B cell (primary cell): Measurements from ENCODE around the gene C19orf47. TPM values are rescaled to one million over a fixed set of nuclear protein-coding genes. Genes with fewer than 3 reads are reported as not detected.

ENCODE experiments used
- ATAC-seq: fragments of 200-7000 bp; cut with Tn5 transposase; one replicate; pipeline ENCODE4 v1.10.0; 2021; ENCODE audit warnings: low read depth, mild to moderate bottlenecking, moderate number of reproducible peaks, moderate library complexity
- CTCF ChIA-PET: fragments of 350-600 bp; sonication (Branson Sonifier 250); formaldehyde crosslinking; loops from one replicate; lab custom pipeline; 2021; ENCODE audit warnings: antibody characterized with exemption, inconsistent platforms; lab: Charles Lee
- POLR2A ChIA-PET: fragments of 350-600 bp; sonication (Branson Sonifier 250); formaldehyde crosslinking; loops from one replicate; lab custom pipeline; 2021; ENCODE audit warnings: antibody characterized with exemption; lab: Charles Lee
- DNase-seq: peaks from one replicate; pipeline ENCODE4 v3.0.0; 2013
- H2AFZ ChIP-seq: 2 replicates; pipeline ENCODE4 v1.6.1; 2012; ENCODE audit warnings: mild to moderate bottlenecking, low read depth, low read length; ENCODE audit not compliant: insufficient read depth, poor library complexity, severe bottlenecking
- H3K27ac ChIP-seq, 2 donors: 1 replicate in 1 of 2; 2 replicates in 1 of 2; pipeline ENCODE4 v1.5.1; 2012 to 2013; ENCODE audit warnings: low read length in 2 of 2, mild to moderate bottlenecking in 2 of 2, moderate library complexity in 1 of 2
- H3K27me3 ChIP-seq, 4 experiments: fragments of 200-600 bp in 1 of 4; sonication (generic) in 1 of 4; replicated peaks in 1 of 4; 1 replicate in 2 of 4; 2 replicates in 2 of 4; pipeline versions ENCODE4 v1.6.1 to v1.7.0; 2013 to 2016; ENCODE audit warnings: low read length in 3 of 4, mild to moderate bottlenecking in 2 of 4, mixed read lengths in 1 of 4, moderate library complexity in 1 of 4; ENCODE audit not compliant: insufficient read depth in 4 of 4, control insufficient read depth in 3 of 4; ENCODE audit errors: control extremely low read depth in 1 of 4
- H3K36me3 ChIP-seq, 2 experiments: replicated peaks in 1 of 2; 1 replicate in 1 of 2; 2 replicates in 1 of 2; pipeline versions ENCODE4 v1.6.1 to v1.7.1; 2013; ENCODE audit warnings: low read length in 1 of 2; ENCODE audit not compliant: insufficient read depth in 2 of 2, control insufficient read depth in 1 of 2; ENCODE audit errors: control extremely low read depth in 1 of 2, extremely low read depth in 1 of 2
- H3K4me1 ChIP-seq, 2 donors: fragments of 200-600 bp in 1 of 2; sonication (generic) in 1 of 2; 1 replicate in 1 of 2; 2 replicates in 1 of 2; pipeline versions ENCODE4 v1.5.1 to v1.6.1; 2013 to 2017; ENCODE audit warnings: low read length in 2 of 2; ENCODE audit not compliant: control insufficient read depth in 2 of 2, insufficient read depth in 2 of 2
- H3K4me2 ChIP-seq: replicated peaks from 2 replicates; pipeline ENCODE3; 2012; ENCODE audit warnings: mild to moderate bottlenecking, low read depth, low read length; ENCODE audit not compliant: poor library complexity, severe bottlenecking
- H3K4me3 ChIP-seq, 5 experiments: fragments of 200-600 bp in 1 of 5; sonication (generic) in 1 of 5; 1 replicate in 3 of 5; 2 replicates in 2 of 5; pipeline versions ENCODE4 v1.5.1 to v1.7.0; 2011 to 2016; ENCODE audit warnings: low read length in 4 of 5, mild to moderate bottlenecking in 4 of 5, low read depth in 2 of 5, control low read depth in 1 of 5, moderate library complexity in 1 of 5; ENCODE audit not compliant: insufficient read depth in 1 of 5; ENCODE audit errors: control extremely low read depth in 1 of 5, extremely low read depth in 1 of 5
- H3K79me2 ChIP-seq: fragments of 200-600 bp; sonication (generic); one replicate; pipeline ENCODE4 v1.6.0; 2016; ENCODE audit warnings: low read length; ENCODE audit not compliant: control insufficient read depth, insufficient read depth
- H3K9ac ChIP-seq: fragments of 200-600 bp; sonication (generic); 2 replicates; pipeline ENCODE4 v1.6.1; 2017; ENCODE audit warnings: mild to moderate bottlenecking, low read length, moderate library complexity
- H3K9me3 ChIP-seq, 3 donors: one replicate each; pipeline versions ENCODE4 v1.6.1 to v1.7.1; 2013; ENCODE audit warnings: low read length in 2 of 3; ENCODE audit not compliant: control insufficient read depth in 2 of 3, insufficient read depth in 1 of 3; ENCODE audit errors: control extremely low read depth in 1 of 3
- H4K20me1 ChIP-seq: 2 replicates; pipeline ENCODE4 v1.6.0; 2012; ENCODE audit warnings: mild to moderate bottlenecking, low read length; ENCODE audit not compliant: insufficient read depth, control insufficient read depth, poor library complexity, severe bottlenecking
- H3K27ac Mint-ChIP-seq: one replicate; pipeline ENCODE4 v1.8.0; 2021; ENCODE audit warnings: mixed read lengths
- H3K27me3 Mint-ChIP-seq: one replicate; pipeline ENCODE4 v1.8.0; 2021; ENCODE audit warnings: mixed read lengths
- H3K4me1 Mint-ChIP-seq: one replicate; pipeline ENCODE4 v1.8.0; 2021; ENCODE audit warnings: mixed read lengths
- H3K4me3 Mint-ChIP-seq: one replicate; pipeline ENCODE4 v1.8.0; 2021; ENCODE audit warnings: mixed read lengths
- H3K9me3 Mint-ChIP-seq: one replicate; pipeline ENCODE4 v1.8.0; 2022; ENCODE audit warnings: mixed read lengths; ENCODE audit not compliant: insufficient read depth
- CTCF ChIP-seq: fragments of 200-600 bp; IDR thresholded peaks from one replicate; pipeline ENCODE4 v1.8.0; 2022; ENCODE audit warnings: antibody characterized with exemption, mild to moderate bottlenecking
- EZH2 ChIP-seq: IDR thresholded peaks from 2 replicates; pipeline ENCODE4 v1.6.1; 2012; ENCODE audit warnings: borderline replicate concordance, low read depth, mild to moderate bottlenecking, moderate library complexity, low read length; ENCODE audit not compliant: insufficient read depth, poor library complexity, severe bottlenecking
- WGBS: methylation state at CpG from one replicate; pipeline ENCODE4 v1.1.5; 2013; ENCODE audit warnings: missing lambda C conversion rate; ENCODE audit not compliant: insufficient coverage; 5-methylcytosine and 5-hydroxymethylcytosine counted together
- intact Hi-C: fragments of 100-400 bp; cut with micrococcal nuclease; formaldehyde crosslinking; loops from one replicate; pipeline ENCODE4 v1.10.0; 2022
- polyA plus RNA-seq: library from polyadenylated mRNA; depleted of rRNA; stranded (reverse); fragments of >200 nt; gene quantifications from 2 replicates; pipeline ENCODE4 v1.2.3, GENCODE V29; 2012
- total RNA-seq, 2 donors: library from RNA; stranded (reverse); fragments of 120-200 nt in 1 of 2; gene quantifications; 1 replicate in 1 of 2; 2 replicates in 1 of 2; pipeline versions ENCODE4 v1.2.3 to v1.2.4, GENCODE V29; 2013 to 2022

C19orf47 gene
- total and polyA plus RNA-seq, 2 donors (not counting 1 experiment from before 2014, with no cell fraction given), result 12.7 to 16.7 TPM

- Histone ChIP-seq H3K79me2 (no peaks in the 10 kb centered on the region), H3K9ac (no peak overlapping the region), H3K36me3 (no peaks in the 10 kb centered on the region), H3K27me3 (no peaks in the 10 kb centered on the region), H3K4me1 (peaks cover 0 to 3% of the 10 kb centered on the region in 2 donors), H3K27ac (no peak overlapping the region), H2AFZ (no peak overlapping the region), H4K20me1 (no peaks in the 10 kb centered on the region), H3K4me3 (no peak overlapping the region), H3K4me2 (no peak overlapping the region), H3K9me3 (no peaks in the 10 kb centered on the region)
- ChIA-PET CTCF (interaction anchor here (0.6 to 1.2 kb wide), 3 partner anchors 9 to 325 kb away, joined by 3 to 6 read pairs (median 3); no protein-coding TSS in a partner anchor), POLR2A (interaction anchor here (0.6 kb wide), 1 partner anchor 39 kb away, joined by 3 read pairs; the partner anchor contains the start of genes C19orf47 and PLD3)
- DNase-seq (no peak), ATAC-seq (no peak)
- TF ChIP-seq CTCF, result no peak
- Mint-ChIP-seq H3K27ac (no peak overlapping the region), H3K4me3 (no peak overlapping the region), H3K27me3 (no peaks in the 10 kb centered on the region), H3K9me3 (no peaks in the 10 kb centered on the region), H3K4me1 (peaks cover 2% of the 10 kb centered on the region)
- intact Hi-C loops, result loop anchor here (5.0 kb wide), 1 partner anchor 172 kb away; no protein-coding TSS in a partner anchor
- no CpG with 5 or more reads among the region's 1 CpG for WGBS
Observed at GRCh38 chr19:40309666-40310065, 38.5 kb downstream of the C19orf47 start.

- DNase-seq, result peak; percentile 84
- Mint-ChIP-seq H3K4me3 (no peak overlapping the region), H3K27ac (no peak overlapping the region), H3K9me3 (no peaks in the 10 kb centered on the region), H3K4me1 (peaks cover 2% of the 10 kb centered on the region), H3K27me3 (no peaks in the 10 kb centered on the region)
- Histone ChIP-seq H4K20me1 (no peaks in the 10 kb centered on the region), H3K79me2 (no peaks in the 10 kb centered on the region), H2AFZ (no peak overlapping the region), H3K36me3 (no peaks in the 10 kb centered on the region), H3K27me3 (no peaks in the 10 kb centered on the region), H3K27ac (no peak overlapping the region), H3K9ac (no peak overlapping the region), H3K4me2 (no peak overlapping the region), H3K4me1 (peaks cover 0 to 3% of the 10 kb centered on the region in 2 donors), H3K4me3 (no peak overlapping the region), H3K9me3 (no peaks in the 10 kb centered on the region)
- peak; percentile 68 for ATAC-seq
- TF ChIP-seq EZH2, result no peak
- peak; percentile 88 for TF ChIP-seq CTCF
- ChIA-PET POLR2A (interaction anchor here (0.7 to 0.9 kb wide), 4 partner anchors 23 to 514 kb away, joined by 3 to 5 read pairs (median 4); no protein-coding TSS in a partner anchor), CTCF (interaction anchor here (0.6 to 3.8 kb wide), 57 partner anchors 8 to 1437 kb away, joined by 3 to 34 read pairs (median 4); partner anchors contain the start of genes AKT2, BLVRB, C19orf47 and LTBP4)
- WGBS, result 20% methylated on average over 4 of the region's 5 CpGs
- intact Hi-C loops, result loop anchor here (1.0 kb wide), 1 partner anchor 115 kb away; no protein-coding TSS in a partner anchor
Observed at GRCh38 chr19:40305403-40305802, 42.8 kb downstream of the C19orf47 start.
